CD4-positive, alpha-beta T cell (primary cell): ENCODE measurements around the gene EGFLAM. TPM values are rescaled to one million over a fixed set of nuclear protein-coding genes. Genes with fewer than 3 reads are reported as not detected.

Experiments
- ATAC-seq: fragments of 200-7000 bp; cut with Tn5 transposase; one replicate; pipeline ENCODE4 v1.10.0; 2022; ENCODE audit warnings: mild to moderate bottlenecking; ENCODE audit not compliant: poor library complexity
- CTCF ChIA-PET: fragments of 350-600 bp; sonication (Branson Sonifier 250); formaldehyde crosslinking; loops from one replicate; lab custom pipeline; 2021; ENCODE audit warnings: antibody characterized with exemption, inconsistent platforms; lab: Charles Lee
- POLR2A ChIA-PET: fragments of 350-600 bp; sonication (Branson Sonifier 250); formaldehyde crosslinking; loops from one replicate; lab custom pipeline; 2021; ENCODE audit warnings: antibody characterized with exemption, inconsistent platforms; lab: Charles Lee
- DNase-seq, 14 experiments: peaks; one replicate each; pipeline ENCODE4 v3.0.0-alpha.2; 2013 to 2020; ENCODE audit warnings: mixed read lengths in 2 of 14
- H3K27ac ChIP-seq, 2 donors: one replicate each; pipeline versions ENCODE4 v1.5.1 to v1.7.0; 2013; ENCODE audit warnings: low read length in 2 of 2, low read depth in 1 of 2, mild to moderate bottlenecking in 1 of 2
- H3K27me3 ChIP-seq, 2 experiments: 1 replicate in 1 of 2; 2 replicates in 1 of 2; pipeline versions ENCODE4 v1.6.1 to v1.7.0; 2013; ENCODE audit warnings: low read length in 2 of 2, control low read depth in 1 of 2, mild to moderate bottlenecking in 1 of 2, moderate library complexity in 1 of 2; ENCODE audit not compliant: insufficient read depth in 2 of 2, control insufficient read depth in 1 of 2
- H3K36me3 ChIP-seq: one replicate; pipeline ENCODE4 v1.6.1; 2013; ENCODE audit warnings: low read length, control low read depth; ENCODE audit not compliant: insufficient read depth
- H3K4me1 ChIP-seq: one replicate; pipeline ENCODE4 v1.6.1; 2013; ENCODE audit warnings: low read length, control low read depth; ENCODE audit not compliant: insufficient read depth
- H3K4me3 ChIP-seq: one replicate; pipeline ENCODE4 v1.5.1; 2013; ENCODE audit warnings: mild to moderate bottlenecking, low read length, moderate library complexity
- H3K9me3 ChIP-seq, 2 experiments: 1 replicate in 1 of 2; 2 replicates in 1 of 2; pipeline versions ENCODE4 v1.6.1 to v1.7.0; 2013; ENCODE audit warnings: low read length in 2 of 2, mild to moderate bottlenecking in 2 of 2, control low read depth in 1 of 2, moderate library complexity in 1 of 2; ENCODE audit not compliant: control insufficient read depth in 1 of 2, insufficient read depth in 1 of 2
- H3K27ac Mint-ChIP-seq: one replicate; pipeline ENCODE4 v1.8.0; 2020; ENCODE audit warnings: mixed read lengths
- H3K27me3 Mint-ChIP-seq: one replicate; pipeline ENCODE4 v1.8.0; 2021; ENCODE audit warnings: mixed read lengths
- H3K36me3 Mint-ChIP-seq: one replicate; pipeline ENCODE4 v1.8.0; 2021; ENCODE audit warnings: low read depth, mixed read lengths
- H3K4me1 Mint-ChIP-seq: one replicate; pipeline ENCODE4 v1.8.0; 2021; ENCODE audit warnings: low read depth, mixed read lengths
- H3K4me3 Mint-ChIP-seq: one replicate; pipeline ENCODE4 v1.8.0; 2020; ENCODE audit warnings: mild to moderate bottlenecking, mixed read lengths
- H3K9me3 Mint-ChIP-seq: one replicate; pipeline ENCODE4 v1.8.0; 2020; ENCODE audit warnings: mixed read lengths
- intact Hi-C, 2 experiments: fragments of 100-400 bp; cut with DNase I in 1 of 2; cut with micrococcal nuclease in 1 of 2; formaldehyde crosslinking; loops; one replicate each; pipeline versions ENCODE4 v1.15.1 to v1.9.0; 2023 to 2025; cut with DNase I, micrococcal nuclease
- total RNA-seq, 174 experiments: library from RNA in 2 of 174; stranded (reverse) in 2 of 174; gene quantifications; one replicate each; pipeline ENCODE4 v1.2.3 and lab custom pipeline; 2021 to 2026
- TF ChIP-seq, protein P1 (sequence below): fragments of 200-600 bp; IDR thresholded peaks from one replicate; pipeline ENCODE4 v1.8.0; 2022; ENCODE audit warnings: antibody characterized with exemption, mild to moderate bottlenecking

Gene EGFLAM
- total RNA-seq, 2 experiments from 2014 or later: not detected

DNA sequence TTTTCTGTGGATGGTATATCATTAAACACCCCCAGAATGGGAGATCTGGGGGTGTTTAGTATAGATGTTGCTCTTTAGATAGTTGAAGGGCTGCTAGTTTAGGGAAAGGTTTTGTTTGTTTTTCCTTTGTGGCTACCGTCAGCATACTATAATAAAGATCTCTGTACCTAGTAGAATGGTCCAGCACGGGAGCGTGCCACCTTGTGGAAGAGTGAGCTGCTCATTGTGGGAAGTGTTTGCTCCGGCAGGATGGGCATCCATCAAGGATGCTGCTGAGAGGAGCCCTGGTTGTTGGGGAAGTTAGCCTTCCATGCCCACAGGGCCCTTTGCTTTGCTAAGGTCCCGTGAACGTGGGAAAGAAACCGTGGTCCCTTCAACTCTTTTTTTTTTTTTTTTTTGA is 185.0 kb downstream of the EGFLAM start:
- ATAC-seq (no peak), DNase-seq (no peak)
- Mint-ChIP-seq H3K27ac (no peak overlapping the region), H3K36me3 (no peaks in the 10 kb centered on the region), H3K4me3 (no peak overlapping the region), H3K9me3 (no peaks in the 10 kb centered on the region), H3K4me1 (no peaks in the 10 kb centered on the region), H3K27me3 (peaks cover 59% of the 10 kb centered on the region)
- no peaks in the 10 kb centered on the region for H3K36me3 ChIP-seq
- POLR2A ChIA-PET: no interaction called here
- no peaks in the 10 kb centered on the region for H3K4me1 ChIP-seq
- H3K27me3 ChIP-seq: peaks cover 12 to 27% of the 10 kb centered on the region in 2 experiments
- peaks cover 0 to 3% of the 10 kb centered on the region in 2 experiments for H3K9me3 ChIP-seq
- H3K27ac ChIP-seq: no peak overlapping the region
- CTCF ChIA-PET: interaction anchor here (2.1 kb wide), 1 partner anchor 479 kb away, joined by 4 read pairs; no protein-coding TSS in a partner anchor
- intact Hi-C loops: loop anchor here in 1 of 2 experiments (5.0 kb wide), 1 partner anchor 1104 kb away; no protein-coding TSS in a partner anchor
- no peak overlapping the region for H3K4me3 ChIP-seq
- TF ChIP-seq, protein P1, sequence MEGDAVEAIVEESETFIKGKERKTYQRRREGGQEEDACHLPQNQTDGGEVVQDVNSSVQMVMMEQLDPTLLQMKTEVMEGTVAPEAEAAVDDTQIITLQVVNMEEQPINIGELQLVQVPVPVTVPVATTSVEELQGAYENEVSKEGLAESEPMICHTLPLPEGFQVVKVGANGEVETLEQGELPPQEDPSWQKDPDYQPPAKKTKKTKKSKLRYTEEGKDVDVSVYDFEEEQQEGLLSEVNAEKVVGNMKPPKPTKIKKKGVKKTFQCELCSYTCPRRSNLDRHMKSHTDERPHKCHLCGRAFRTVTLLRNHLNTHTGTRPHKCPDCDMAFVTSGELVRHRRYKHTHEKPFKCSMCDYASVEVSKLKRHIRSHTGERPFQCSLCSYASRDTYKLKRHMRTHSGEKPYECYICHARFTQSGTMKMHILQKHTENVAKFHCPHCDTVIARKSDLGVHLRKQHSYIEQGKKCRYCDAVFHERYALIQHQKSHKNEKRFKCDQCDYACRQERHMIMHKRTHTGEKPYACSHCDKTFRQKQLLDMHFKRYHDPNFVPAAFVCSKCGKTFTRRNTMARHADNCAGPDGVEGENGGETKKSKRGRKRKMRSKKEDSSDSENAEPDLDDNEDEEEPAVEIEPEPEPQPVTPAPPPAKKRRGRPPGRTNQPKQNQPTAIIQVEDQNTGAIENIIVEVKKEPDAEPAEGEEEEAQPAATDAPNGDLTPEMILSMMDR: no peak

DNA sequence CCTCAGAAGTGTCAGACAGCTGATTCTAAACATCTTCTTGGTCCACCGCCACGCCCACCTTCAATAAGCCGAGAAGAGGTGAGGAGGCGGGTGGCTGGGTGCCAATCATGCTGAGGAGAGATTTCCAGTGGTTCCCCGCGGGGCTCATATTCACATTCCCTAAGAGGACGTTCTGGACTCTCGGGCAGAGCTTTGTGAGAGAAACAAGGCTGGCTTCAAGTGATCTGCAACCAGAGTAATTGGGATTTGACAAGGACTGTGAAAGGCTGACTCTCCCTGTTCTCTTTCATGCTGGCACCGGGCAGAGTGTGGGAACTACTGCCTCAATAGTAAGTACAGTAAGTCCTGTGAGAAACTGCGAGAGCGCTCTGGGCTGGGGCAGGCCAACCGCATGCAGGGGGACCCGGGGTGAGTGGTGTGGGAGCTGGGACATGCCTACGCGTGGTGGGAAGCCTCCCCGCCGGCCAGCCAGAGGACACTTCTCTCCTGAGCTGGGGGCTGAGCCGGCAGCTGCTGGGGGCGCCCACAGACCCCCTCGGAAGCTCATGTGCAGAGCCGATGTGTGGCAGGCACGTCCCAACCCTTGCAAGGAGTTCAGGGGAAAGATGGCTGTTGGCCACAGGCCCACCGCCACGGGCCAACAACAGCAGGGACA is 187.1 kb downstream of the EGFLAM start:
- peaks cover 17 to 37% of the 10 kb centered on the region in 2 experiments for H3K27me3 ChIP-seq
- H3K36me3 ChIP-seq: no peaks in the 10 kb centered on the region
- Mint-ChIP-seq H3K9me3 (no peaks in the 10 kb centered on the region), H3K27ac (no peak overlapping the region), H3K36me3 (no peaks in the 10 kb centered on the region), H3K27me3 (peaks cover 62% of the 10 kb centered on the region), H3K4me1 (no peaks in the 10 kb centered on the region), H3K4me3 (no peak overlapping the region)
- DNase-seq (no peak), ATAC-seq (no peak)
- H3K4me1 ChIP-seq: no peaks in the 10 kb centered on the region
- ChIA-PET POLR2A (no interaction called here), CTCF (no interaction called here)
- H3K27ac ChIP-seq: no peak overlapping the region
- TF ChIP-seq, protein P1: no peak
- H3K9me3 ChIP-seq: peaks cover 0 to 3% of the 10 kb centered on the region in 2 experiments
- intact Hi-C loops: loop anchor here in 1 of 2 experiments (5.0 kb wide), 1 partner anchor 107 kb away; no protein-coding TSS in a partner anchor
- no peak overlapping the region for H3K4me3 ChIP-seq

DNA sequence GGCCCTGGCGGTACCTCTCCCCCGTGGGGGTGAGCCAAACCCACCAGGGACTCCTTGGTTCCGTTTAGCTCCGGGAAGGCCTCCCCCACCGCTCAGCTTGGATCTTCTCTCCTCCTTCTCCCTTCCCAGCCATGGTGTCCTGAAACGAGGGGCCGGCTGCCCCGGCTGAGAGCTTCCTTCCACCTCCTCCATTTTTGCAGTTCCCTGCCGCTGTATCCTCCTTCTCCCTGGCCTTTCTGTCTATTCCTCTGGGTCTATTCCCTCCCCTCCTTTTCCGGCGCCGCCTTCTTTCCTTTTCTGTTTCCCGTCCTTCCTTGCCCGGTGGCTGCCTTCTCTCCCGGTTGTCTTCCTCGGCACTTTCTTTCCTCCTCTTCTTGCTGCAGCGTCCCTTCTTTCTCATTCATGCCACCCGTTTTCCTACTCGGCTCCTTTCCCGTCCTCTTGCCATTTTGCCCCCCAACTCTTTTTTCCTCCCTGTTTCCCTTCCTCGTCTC is 187.7 kb downstream of the EGFLAM start:
- ATAC-seq (no peak), DNase-seq (no peak)
- H3K36me3 Mint-ChIP-seq: no peaks in the 10 kb centered on the region
- ChIA-PET POLR2A (no interaction called here), CTCF (no interaction called here)
- Histone ChIP-seq H3K27ac (no peak overlapping the region), H3K27me3 (peaks cover 17 to 33% of the 10 kb centered on the region in 2 experiments), H3K9me3 (peaks cover 0 to 3% of the 10 kb centered on the region in 2 experiments), H3K36me3 (no peaks in the 10 kb centered on the region), H3K4me1 (no peaks in the 10 kb centered on the region), H3K4me3 (no peak overlapping the region)
- intact Hi-C loops: loop anchor here in 1 of 2 experiments (5.0 kb wide), 1 partner anchor 106 kb away; no protein-coding TSS in a partner anchor
- H3K27ac Mint-ChIP-seq: no peak overlapping the region
- H3K27me3 Mint-ChIP-seq: peaks cover 65% of the 10 kb centered on the region
- peaks cover 5% of the 10 kb centered on the region for H3K4me1 Mint-ChIP-seq
- TF ChIP-seq, protein P1: no peak
- H3K4me3 Mint-ChIP-seq: no peak overlapping the region
- no peaks in the 10 kb centered on the region for H3K9me3 Mint-ChIP-seq
